ENCODE results near the gene TFF2.

The TFF2 gene

DNA sequence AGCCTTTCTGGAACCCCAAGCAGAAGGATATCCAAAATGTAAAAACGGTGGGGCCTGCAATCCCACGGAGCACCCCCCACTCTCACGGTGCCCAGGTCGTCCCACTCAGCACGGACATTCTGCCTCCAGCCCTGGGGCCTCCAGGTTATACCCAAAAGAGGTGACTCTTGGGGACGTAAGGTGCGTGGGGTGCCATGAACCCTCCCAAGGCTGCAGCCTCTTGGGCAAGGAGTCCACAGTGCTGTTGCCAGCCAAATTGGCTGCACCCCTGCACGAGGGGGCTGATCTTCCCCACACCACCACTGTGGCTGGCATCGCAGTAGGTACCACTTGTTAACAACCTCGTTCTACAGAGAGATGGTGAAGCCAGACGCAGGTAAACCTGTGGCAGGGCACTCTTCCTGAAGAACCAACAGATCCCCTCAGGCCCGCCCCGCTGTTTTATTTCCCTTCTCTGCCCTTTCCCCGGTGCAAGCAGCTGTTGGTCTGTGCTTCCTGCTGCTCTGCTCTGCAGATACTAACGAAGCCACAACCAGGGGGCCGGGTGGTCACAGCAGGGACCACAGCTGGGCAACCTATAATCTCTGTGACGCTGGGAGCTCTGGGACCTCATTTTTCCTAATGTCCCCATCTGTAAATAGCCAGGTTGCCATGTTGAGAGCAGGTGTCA, 44.3 kb downstream of the TFF2 start:
- FAIRE-seq (no peak), DNase-seq (ENCODE audit: low spot score) (no peak)

DNA sequence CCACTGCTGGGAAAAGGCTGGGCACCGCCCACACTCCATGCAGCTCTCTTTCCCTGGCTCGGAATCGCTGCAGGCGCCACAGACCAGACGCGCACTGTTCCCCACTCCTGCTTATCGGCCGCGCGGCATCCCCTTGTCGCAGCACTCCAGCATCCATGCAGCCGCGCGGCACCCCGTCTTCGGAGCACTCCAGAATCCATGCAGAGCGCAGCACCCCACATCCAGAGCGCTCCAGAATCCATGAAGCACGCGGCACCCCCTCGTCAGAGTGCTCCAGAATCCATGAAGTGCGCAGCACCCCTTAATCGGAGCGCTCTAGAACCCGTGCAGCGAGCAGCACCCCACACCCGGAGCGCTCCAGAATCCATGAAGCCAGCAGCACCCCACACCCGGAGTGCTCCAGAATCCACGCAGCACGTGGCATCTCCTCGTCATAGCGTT, 45.1 kb downstream of the TFF2 start:
- FAIRE-seq (no peak), DNase-seq (ENCODE audit: low spot score) (no peak)

DNA sequence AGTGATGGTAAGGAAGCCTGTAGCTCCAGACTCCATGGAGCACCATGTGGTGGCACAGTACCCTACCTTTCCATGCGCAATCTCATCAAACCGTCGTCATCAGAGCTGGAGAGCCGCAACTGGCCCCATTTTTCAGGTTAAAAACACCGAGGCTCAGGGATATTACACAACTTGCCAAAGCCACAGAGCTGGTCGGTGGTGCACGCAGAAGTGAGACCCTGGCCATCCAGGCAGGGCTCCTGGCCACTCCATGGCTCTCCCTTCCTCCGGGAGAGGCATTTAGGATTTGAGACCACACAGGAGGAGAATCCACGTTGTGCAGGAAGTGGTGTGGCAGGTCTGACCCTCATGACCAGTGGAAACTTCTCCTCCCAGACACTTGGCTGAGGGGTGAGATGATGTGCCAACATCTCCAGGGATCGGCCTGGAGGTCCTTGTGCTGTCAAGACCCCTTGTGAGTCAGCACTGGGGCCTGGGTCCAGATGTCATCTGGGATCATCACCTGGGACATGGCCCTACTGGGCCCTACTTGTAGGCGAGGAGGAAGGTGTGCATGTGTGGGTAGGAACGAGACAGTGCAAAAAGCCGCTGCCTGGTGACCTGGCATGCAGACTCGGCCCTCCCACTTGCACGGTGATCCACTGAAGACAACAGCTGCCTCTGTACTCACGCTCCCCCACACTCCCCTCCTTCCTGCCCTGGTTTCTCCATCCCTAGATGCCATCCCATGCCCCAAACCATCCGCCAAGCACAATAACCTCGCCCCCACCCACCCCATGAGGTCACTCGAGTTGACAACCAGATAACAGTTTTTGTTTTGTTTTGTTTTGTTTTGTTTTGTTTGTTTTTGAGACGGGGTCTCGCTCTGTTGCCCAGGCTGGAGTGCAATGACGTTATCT, 46.0 kb downstream of the TFF2 start:
- DNase-seq (ENCODE audit: low spot score) (no peak), FAIRE-seq (no peak)

DNA sequence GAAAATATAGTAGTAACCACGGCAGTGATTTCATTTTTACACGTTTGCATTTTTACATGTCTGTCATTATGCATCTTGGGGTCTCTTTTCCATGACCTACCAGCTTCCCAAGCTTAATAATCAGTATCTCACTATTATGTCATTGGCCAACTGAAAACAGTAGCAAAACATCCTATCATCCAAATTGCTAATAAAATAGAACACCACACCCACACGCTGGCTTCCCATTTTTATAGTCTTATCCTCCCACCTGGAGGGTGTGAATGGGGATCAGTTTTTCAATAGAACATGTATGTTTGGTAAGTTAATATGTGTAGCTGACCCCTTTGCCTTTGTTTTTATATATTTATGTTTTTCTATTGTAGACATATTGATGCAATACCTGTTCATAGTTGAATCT, 47.4 kb downstream of the TFF2 start:
- DNase-seq (ENCODE audit: low spot score), result no peak
- no peak for FAIRE-seq

DNA sequence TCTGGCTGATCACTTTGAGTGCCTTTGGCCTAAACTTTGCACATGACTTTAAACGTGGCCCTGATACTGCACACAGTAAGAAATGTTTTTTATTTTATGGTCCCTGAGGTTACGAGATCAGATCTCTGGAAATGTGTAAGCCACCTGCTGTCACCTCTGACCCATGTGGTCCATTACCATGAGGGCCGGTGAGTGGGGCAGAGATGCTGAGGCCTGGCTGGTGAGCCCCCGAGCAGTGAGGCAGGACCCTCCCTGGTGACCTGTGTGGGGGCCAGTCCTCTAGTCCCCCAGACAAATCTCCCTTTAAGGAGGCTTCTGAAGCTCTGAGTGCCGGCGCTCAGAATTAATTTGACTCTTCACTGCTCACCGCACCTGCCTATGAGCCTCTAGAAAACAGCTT, 48.0 kb downstream of the TFF2 start:
- FAIRE-seq, result no peak
- no peak for DNase-seq (ENCODE audit: low spot score)

DNA sequence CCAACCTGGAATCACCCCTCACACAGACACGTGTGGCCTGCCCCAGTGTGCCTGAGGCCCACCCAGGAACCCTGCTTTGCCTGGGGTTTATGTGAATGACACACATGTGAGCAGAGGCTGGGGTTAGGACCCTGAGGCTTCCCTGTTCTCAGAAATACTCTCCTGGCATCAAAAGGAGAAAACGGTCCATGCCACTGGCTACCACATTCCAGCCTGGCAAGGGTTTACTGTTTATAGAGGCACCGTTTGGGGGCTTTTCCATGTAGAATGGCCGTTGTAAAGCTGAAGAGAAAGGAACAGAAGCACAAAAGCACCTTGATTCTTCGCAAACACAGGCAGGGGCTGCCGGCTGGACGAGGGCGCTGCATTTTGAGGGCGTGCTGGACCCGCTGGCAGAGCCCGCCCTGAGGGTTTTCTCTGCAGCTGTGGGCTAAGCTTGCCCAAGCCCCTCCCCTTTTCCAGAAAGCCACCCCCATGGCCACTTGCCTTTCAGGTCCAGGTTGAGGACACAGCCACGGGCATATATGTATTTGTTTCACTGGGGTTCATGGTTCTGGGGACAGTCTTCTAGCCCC, 48.6 kb downstream of the TFF2 start:
- no peak for DNase-seq (ENCODE audit: low spot score)
- FAIRE-seq, result no peak

DNA sequence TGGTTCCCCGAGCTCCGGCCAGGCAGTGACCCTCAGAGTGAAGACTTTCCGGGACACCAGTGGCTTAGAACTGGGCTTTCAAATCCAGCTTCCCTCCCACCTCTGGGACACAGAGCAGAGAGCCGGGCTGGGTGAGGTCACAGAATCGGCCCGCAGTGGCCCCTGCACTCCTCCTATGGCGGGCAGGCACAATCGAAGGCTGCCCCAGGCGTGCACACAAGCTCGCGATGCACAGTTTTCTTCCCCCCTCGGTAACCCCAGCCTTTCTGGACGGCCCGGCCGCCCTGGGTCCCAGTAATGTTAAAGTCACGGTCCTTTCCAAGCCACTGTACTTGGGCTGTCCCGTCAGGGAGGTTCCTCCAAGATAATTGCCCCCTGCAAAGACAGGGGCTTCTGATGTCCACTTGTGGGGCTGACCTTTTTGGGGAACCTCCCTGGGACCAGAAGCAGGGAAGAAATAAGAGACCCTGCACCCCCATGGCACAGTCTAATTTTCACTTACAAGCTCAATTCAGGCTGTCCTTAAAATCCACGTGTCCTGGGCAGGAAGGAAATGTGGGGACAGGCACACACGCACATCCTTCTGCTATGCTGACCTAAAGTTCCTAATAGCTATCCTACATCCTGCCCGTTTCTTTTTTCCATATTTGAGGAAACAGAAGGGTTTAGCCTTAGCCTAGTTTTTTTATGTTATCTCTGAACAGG, 49.3 kb downstream of the TFF2 start:
- FAIRE-seq, result no peak
- no peak for DNase-seq (ENCODE audit: low spot score)

DNA sequence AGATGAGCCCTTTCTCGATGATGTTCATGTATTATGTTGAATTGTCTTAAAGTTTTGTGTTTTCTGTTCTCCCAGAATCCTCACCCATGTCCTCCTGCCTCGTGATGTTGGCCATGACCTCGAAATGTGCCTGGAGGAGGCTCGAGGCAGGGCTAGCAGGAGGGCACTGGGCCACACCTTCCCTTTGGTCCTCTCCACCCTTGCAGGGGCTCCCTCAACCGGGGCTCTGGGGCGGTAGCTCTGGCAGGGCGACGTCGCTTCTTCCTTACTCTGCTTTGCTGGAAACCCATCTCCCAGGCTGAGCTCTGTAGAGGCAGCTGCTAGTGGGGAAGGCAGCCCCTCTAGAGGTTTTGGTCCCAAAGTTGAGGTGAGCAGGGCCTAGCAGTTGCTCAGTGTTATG, 49.8 kb downstream of the TFF2 start:
- DNase-seq (ENCODE audit: low spot score), result no peak
- FAIRE-seq, result no peak

DNA sequence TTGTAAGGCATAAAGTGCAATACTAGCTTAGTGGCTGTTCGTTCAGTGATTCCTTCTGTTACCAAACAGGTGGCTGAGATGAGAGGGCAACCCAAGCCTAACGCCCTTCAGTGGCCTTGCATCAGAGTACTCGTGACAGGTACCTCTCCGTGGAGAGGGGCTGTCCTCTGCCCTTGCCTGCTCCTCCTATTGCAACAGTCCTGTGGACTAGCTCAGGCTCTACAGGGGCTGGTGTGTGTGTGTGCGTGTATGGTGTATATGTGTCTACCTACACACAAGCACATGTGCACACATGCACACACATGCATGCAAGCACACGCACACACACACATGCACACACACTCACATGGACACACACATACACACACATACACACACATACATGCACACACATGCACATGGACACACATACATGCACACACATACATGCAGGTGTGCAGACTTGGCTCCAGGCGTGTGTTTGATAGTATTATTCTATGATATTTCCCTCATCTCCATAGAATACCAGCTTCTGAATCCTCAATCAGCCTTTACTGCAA, 50.7 kb downstream of the TFF2 start:
- FAIRE-seq (peak; percentile 80), DNase-seq (ENCODE audit: low spot score) (no peak)

DNA sequence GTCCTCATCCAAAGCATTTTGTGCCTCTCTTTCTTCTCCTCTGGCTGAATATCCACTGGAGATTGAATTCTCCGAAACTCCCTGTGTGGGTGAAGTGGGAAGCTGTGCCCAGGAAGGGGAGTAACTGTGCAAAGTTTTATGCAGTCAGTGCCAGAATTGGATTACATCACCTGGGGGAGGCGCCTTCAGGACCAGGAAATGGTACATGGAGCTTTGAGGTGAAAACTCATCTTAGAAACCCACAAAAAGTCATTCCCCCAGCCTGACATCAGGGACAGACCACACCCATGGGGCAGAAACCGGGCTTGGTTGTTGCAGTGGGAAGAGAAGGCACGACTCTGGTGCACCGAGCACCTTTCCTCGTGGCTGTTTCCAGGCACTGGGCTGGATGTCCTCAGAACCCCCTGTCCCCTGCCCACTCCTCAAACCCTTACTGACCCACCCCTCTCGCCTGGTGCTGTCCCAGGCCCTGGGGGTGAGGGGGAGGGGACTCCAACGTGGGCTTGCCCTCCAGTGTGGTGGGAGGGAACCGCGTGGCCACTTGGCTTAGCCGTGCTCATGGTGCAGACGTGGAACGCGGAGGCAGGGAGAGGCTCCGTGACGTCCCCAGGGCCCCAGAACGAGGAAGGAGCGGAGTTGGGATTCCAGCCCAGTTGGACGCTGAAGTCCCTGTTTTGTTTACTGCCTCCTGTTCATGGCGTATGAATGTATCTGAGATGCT, 51.3 kb downstream of the TFF2 start:
- FAIRE-seq, result no peak

DNA sequence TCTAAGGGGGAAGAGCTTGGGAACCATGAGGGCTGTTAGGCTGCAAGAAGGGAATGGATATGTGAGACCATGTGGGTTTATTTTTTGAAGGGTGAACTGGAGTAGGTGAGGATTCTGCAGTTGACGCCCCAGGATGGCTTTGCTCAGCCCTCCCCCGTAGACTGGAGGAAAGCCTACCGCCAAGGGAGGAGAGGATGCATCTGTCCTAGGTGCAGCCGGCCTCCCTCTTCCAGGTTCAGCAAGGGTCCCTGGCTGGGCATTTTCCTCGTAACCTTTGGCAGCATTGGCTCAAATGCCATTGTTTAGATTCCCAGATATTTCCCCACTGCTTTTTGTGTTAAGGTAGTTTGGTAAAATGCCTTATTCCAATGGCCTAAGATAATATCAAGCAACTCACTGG, 52.1 kb downstream of the TFF2 start:
- no peak for FAIRE-seq
- no peak for DNase-seq (ENCODE audit: low spot score)

More for the DNA sequence above, 51.3 kb downstream of the TFF2 start:
- DNase-seq (ENCODE audit: low spot score), result no peak

DNA sequence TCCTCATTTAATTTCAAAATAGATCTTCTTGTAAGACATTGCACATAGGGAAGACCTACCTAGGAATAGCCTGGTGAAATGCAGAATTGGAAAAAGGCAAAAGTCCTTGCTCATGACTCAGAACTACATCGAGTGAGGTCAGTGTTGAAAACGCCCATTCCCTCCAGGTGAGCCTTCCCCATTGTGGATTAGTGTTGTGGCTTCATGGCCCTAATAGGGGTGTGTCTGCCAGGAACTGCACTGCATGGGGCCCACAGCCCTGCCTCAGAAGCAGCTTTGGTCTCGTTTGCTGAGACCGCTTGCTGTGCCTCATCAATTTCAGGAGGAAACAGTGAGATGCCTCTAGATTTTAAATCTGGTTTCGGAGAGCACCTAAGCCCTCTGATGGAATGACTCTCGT, 52.6 kb downstream of the TFF2 start:
- no peak for FAIRE-seq
- no peak for DNase-seq (ENCODE audit: low spot score)

DNA sequence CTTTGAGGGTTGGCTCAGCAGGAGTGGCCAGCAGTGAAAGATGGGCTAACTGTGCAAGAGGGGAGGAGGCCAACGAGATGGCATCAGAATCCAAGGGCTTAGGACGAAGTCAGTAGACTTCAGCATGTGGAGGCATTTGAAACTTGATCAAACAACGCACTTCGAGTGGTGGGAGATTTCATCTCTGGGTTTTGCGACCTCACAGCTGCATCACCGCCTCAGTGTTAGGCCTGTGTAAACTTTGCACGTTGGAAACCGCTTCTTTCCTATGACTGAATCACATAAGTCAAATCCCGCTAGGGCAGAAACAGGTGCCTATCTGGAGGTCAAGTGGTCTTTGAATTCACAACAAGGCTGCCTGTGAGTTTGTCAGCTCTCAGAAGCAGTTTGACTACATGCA, 53.4 kb downstream of the TFF2 start:
- DNase-seq (ENCODE audit: low spot score) (no peak), FAIRE-seq (no peak)

DNA sequence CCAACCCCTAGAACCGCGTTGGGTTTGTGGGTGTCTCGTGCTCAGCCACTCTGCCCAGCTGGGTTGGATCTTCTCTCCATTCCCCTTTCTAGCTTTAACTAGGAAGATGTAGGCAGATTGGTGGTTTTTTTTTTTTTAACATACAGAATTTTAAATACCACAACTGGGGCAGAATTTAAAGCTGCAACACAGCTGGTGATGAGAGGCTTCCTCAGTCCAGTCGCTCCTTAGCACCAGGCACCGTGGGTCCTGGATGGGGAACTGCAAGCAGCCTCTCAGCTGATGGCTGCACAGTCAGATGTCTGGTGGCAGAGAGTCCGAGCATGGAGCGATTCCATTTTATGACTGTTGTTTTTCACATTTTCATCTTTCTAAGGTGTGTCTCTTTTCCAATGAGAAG, 54.3 kb downstream of the TFF2 start:
- FAIRE-seq, result no peak

More for the DNA sequence above, 54.3 kb downstream of the TFF2 start:
- DNase-seq (ENCODE audit: low spot score), result no peak

Measured in urothelium cell line (cell line).